Body of pancreas (tissue), 4 donors: ENCODE results near the gene MUC12.

Experiments used
- CTCF ChIP-seq, 7 experiments: fragments of 450-650 bp in 4 of 7; fragments of 200-600 bp in 3 of 7; sonication (generic) in 3 of 7; IDR thresholded peaks; one replicate each; pipeline ENCODE4 v1.5.1; 2016 to 2019; ENCODE audit warnings: antibody characterized with exemption in 7 of 7
- POLR2A ChIP-seq, 3 donors: fragments of 450-650 bp; IDR thresholded peaks; one replicate each; pipeline ENCODE4 v1.6.1; 2016; ENCODE audit warnings: antibody characterized with exemption in 3 of 3, mild to moderate bottlenecking in 2 of 3

- TF ChIP-seq CTCF (IDR thresholded peaks at IDR 0.05) (no peak), POLR2A (IDR thresholded peaks at IDR 0.05) (no peak)
Observed at GRCh38 chr7:101066141-101066832, 96.9 kb downstream of the MUC12 start.
